ENCODE data around the gene PITPNC1. TPM values are rescaled to one million over a fixed set of nuclear protein-coding genes. Genes with fewer than 3 reads are reported as not detected.

Gene PITPNC1
- total RNA-seq, 1 donor from 2014 or later, result 23.7 TPM

- DNase-seq, result no peak
- Histone ChIP-seq H3K27ac (no peak overlapping the region), H3K4me1 (no peaks in the 10 kb centered on the region), H3K36me3 (peaks cover 12% of the 10 kb centered on the region), H3K4me3 (no peak overlapping the region), H3K9me3 (no peaks in the 10 kb centered on the region), H3K27me3 (ENCODE audit: low read depth) (no peaks in the 10 kb centered on the region)
- no peak for ATAC-seq
- intact Hi-C loops (cut with DNase I), result no loop called here
- no peak for TF ChIP-seq CTCF (IDR thresholded peaks at IDR 0.05)
Observed at GRCh38 chr17:67573987-67574657, 197.0 kb downstream of the PITPNC1 start.

- no peaks in the 10 kb centered on the region for H3K27me3 ChIP-seq (ENCODE audit: low read depth)
- peaks cover 15% of the 10 kb centered on the region for H3K36me3 ChIP-seq
- no peaks in the 10 kb centered on the region for H3K9me3 ChIP-seq
- DNase-seq (no peak), ATAC-seq (no peak)
- no peak overlapping the region for H3K4me3 ChIP-seq
- intact Hi-C loops (cut with DNase I), result no loop called here
- H3K4me1 ChIP-seq, result no peaks in the 10 kb centered on the region
- H3K27ac ChIP-seq, result no peak overlapping the region
- no peak for TF ChIP-seq CTCF (IDR thresholded peaks at IDR 0.05)
Observed at GRCh38 chr17:67574658-67575293, 197.7 kb downstream of the PITPNC1 start.

GRCh38 chr17:67575325-67575724, 198.2 kb downstream of the PITPNC1 start:
- TF ChIP-seq CTCF (IDR thresholded peaks at IDR 0.05), result no peak
- Histone ChIP-seq H3K4me1 (no peaks in the 10 kb centered on the region), H3K4me3 (no peak overlapping the region), H3K9me3 (no peaks in the 10 kb centered on the region), H3K36me3 (peaks cover 15% of the 10 kb centered on the region), H3K27ac (no peak overlapping the region), H3K27me3 (ENCODE audit: low read depth) (no peaks in the 10 kb centered on the region)
- DNase-seq (no peak), ATAC-seq (no peak)
- intact Hi-C loops (cut with DNase I), result no loop called here

- no peak overlapping the region for H3K27ac ChIP-seq
- ATAC-seq (no peak), DNase-seq (no peak)
- no peaks in the 10 kb centered on the region for H3K4me1 ChIP-seq
- intact Hi-C loops (cut with DNase I), result no loop called here
- no peaks in the 10 kb centered on the region for H3K9me3 ChIP-seq
- peaks cover 15% of the 10 kb centered on the region for H3K36me3 ChIP-seq
- no peak overlapping the region for H3K4me3 ChIP-seq
- no peaks in the 10 kb centered on the region for H3K27me3 ChIP-seq (ENCODE audit: low read depth)
- no peak for TF ChIP-seq CTCF (IDR thresholded peaks at IDR 0.05)
Observed at GRCh38 chr17:67576471-67577115, 199.5 kb downstream of the PITPNC1 start.

- intact Hi-C loops (cut with DNase I), result no loop called here
- DNase-seq (no peak), ATAC-seq (no peak)
- no peaks in the 10 kb centered on the region for H3K9me3 ChIP-seq
- H3K27me3 ChIP-seq (ENCODE audit: low read depth), result no peaks in the 10 kb centered on the region
- no peak overlapping the region for H3K4me3 ChIP-seq
- H3K4me1 ChIP-seq, result no peaks in the 10 kb centered on the region
- no peak overlapping the region for H3K27ac ChIP-seq
- no peak for TF ChIP-seq CTCF (IDR thresholded peaks at IDR 0.05)
- H3K36me3 ChIP-seq, result peaks cover 15% of the 10 kb centered on the region
Observed at GRCh38 chr17:67577429-67578141, 200.5 kb downstream of the PITPNC1 start.
